ENCODE measurements around the gene ZFAND4.
"Not testable (repeated sequence)": the region's sequence is repeated elsewhere in the genome, so short reads cannot be mapped to it uniquely, and the experiment has no call there.

DNA sequence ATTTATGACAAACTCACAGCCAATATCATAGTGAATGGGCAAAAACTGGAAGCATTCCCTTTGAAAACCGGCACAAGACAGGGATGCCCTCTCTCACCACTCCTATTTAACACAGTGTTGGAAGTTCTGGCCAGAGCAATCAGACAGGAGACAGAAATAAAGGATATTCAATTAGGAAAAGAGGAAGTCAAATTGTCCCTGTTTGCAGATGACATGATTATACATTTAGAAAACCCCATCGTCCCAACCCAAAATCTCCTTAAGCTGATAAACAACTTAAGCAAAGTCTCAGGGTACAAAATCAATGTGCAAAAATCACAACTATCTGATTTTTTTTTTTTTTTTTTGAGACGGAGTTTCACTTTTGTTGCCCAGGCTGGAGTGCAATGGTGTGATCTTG is 2.7 kb downstream of the ZFAND4 start:
- TF ChIP-seq RBM15 (IDR thresholded peaks at IDR 0.05; ENCODE audit: insufficient read depth, low read length); CREM (IDR thresholded peaks at IDR 0.05; ENCODE audit: low read depth); SRF (CRISPR knock-in tag; IDR thresholded peaks at IDR 0.05); MLX (CRISPR knock-in tag; conservative IDR thresholded peaks at IDR 0.05); NR2C2 (CRISPR knock-in tag; IDR thresholded peaks at IDR 0.05); NR2C2 (tag; IDR thresholded peaks at IDR 0.05); SIN3A (IDR thresholded peaks at IDR 0.05; ENCODE audit: borderline replicate concordance in 2 of 2, control insufficient read depth in 1 of 2, low read depth in 2 of 2, low read length in 2 of 2); CTCF (IDR thresholded peaks at IDR 0.05 in 2 of 3, conservative IDR thresholded peaks at IDR 0.05 in 1 of 3; ENCODE audit: insufficient read depth in 2 of 3, low read depth in 1 of 3, low read length in 3 of 3); LEF1 (IDR thresholded peaks at IDR 0.05); KLF1 (tag; IDR thresholded peaks at IDR 0.05); SIN3B (IDR thresholded peaks at IDR 0.05; ENCODE audit: low read depth); ZNF124 (CRISPR knock-in tag; IDR thresholded peaks at IDR 0.05); ZNF318 (IDR thresholded peaks at IDR 0.05; ENCODE audit: borderline replicate concordance in 1 of 2, low read depth in 1 of 2); CEBPZ (IDR thresholded peaks at IDR 0.05; ENCODE audit: borderline replicate concordance, low read depth, low read length): not testable (repeated sequence)
- TF ChIP-seq KDM1A (IDR thresholded peaks at IDR 0.05), result peak in 1 of 2 experiments; percentile 44; a peak in 1 of 4 replicates
